ENCODE data around the gene COL5A1. TPM values are rescaled to one million over a fixed set of nuclear protein-coding genes. Genes with fewer than 3 reads are reported as not detected.

The COL5A1 gene
- total RNA-seq, 2 experiments from 2014 or later, result 0.23 to 0.24 TPM

DNA sequence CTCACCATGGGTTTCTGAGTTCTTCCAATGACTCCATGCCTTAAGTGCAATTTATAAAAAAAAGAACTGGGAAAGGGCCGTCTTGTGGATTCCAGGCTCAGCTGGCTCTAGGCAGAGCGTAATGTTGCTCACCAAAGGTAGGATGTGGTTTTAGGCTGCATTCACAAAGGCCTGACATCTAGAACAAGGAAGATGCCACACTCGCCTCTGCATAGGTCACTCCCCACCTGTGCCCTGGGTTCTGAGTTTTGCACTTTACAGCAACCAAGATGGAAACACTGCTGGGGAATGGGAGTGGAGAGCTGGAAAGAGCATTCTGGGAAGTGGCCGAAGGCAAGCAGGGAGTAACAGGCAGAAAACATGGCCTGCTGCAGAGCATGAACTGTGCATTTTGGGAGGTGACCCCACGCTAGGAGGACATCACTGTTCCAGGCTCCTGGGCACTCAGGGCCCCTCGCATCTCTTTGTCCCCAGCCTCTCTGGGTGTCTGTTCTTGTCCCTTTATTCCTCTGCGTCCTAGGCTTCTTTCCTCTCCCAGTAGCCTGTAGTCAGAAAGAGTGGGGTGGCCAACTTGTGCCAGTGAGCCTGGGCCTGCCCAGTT is 251.3 kb downstream of the COL5A1 start:
- peaks cover 7% of the 10 kb centered on the region for H3K27me3 Mint-ChIP-seq
- no peak for DNase-seq
- H3K36me3 Mint-ChIP-seq, result no peaks in the 10 kb centered on the region
- no peak overlapping the region for H3K4me3 Mint-ChIP-seq
- no peaks in the 10 kb centered on the region for H3K4me1 Mint-ChIP-seq
- no peaks in the 10 kb centered on the region for H3K9me3 Mint-ChIP-seq
- H3K27ac Mint-ChIP-seq, result no peak overlapping the region

Other genes with a start within 250 kb of the COL5A1 start
- gene FCN2, start 239.0 kb downstream of the COL5A1 start, total RNA-seq, result not detected